GM04504 (cell line): ENCODE results near the gene SKP1.

Experiments
- DNase-seq: peaks from one replicate; pipeline ENCODE4 v3.0.0-alpha.2; 2012; ENCODE audit warnings: low read depth

Gene SKP1

DNA sequence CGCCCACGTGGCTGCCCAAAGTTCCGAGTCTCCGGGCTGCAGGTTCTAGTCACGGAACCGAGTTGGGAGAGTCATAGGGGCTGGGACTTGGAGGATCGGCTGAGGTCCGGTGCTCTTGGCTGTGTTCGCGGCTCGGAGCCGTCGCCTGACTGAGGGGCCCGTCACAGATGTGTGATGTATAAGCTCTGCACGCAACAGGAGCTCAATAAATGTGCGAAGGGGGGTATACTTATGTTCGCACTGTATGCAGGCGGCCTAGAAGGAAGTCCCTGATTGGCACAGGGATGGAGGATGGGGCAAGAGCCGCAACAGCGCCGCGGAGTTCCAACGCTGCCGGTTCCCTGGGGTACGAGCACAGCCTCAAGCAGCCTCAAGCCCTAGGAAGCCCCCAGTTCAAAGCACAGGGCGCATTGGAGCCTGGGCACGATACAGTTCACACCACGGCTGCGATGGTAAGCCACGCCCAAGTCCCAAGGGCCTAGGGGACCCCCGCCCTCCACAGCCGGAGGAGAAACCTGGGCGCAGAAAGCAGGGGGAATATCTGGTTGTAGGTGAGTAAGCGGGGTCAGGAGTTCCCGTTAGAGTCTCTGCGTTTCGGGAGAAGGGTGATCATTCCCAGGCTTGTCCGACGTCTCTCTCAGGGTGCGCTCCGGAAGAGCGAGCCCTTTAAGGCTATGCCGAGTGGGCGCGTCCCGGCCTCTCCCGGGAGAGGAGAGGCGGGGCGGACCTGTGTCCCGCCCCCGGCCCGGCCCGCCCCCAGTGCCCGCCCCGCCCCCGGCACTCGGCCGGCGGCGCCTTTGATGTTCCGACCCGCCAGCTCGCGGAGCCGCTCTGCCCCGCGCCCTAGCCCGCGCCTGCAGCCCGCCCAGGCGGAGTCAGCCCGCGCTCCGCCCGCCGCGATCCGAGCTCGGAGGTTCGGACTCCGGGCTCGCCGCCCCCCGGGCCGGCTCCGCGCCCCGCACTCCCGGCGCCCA, 62.6 kb downstream of the SKP1 start, which contains the start of gene TCF7:
Gene TCF7 (plus strand): TSS at position 780 of the 974 bp plus-strand sequence. CDS start 226 bp downstream, outside the sequence.
- DNase-seq = peak; percentile 52

- no peak for DNase-seq
Measured at GRCh38 chr5:134113363-134113889, 63.3 kb downstream of the SKP1 start.

DNA sequence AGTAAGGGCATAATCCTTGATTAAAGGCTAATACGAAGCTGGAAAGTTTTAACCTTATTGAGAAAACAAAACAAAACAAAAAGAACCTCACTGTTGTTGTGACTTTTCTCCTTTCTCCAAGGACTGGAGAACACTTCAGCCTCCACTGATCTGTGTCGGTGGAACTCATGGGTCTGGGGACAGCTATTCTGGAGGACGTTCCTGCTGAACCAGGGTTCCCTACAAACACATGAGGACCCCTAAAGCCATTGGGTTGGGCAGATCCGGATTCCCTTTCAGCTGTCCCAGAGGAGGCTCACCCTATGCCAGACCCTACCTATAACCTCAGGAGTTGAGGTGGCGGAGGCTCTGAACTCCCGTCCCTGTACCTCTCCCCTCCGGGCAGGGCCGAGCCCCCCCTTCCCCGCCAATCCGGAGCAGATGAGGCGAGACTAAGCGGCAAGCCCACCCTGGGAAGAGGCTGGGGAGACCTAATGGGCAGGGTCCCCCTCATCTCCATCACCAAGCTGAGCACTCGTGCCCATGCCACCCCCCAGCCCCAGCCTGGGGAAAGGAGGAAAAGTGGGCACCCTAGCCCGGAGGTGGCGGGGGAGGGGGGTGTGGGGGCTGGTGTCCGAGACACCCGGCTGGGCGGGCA, 63.9 kb downstream of the SKP1 start:
- no peak for DNase-seq

GRCh38 chr5:134111741-134112647, 64.8 kb downstream of the SKP1 start:
- no peak for DNase-seq

DNA sequence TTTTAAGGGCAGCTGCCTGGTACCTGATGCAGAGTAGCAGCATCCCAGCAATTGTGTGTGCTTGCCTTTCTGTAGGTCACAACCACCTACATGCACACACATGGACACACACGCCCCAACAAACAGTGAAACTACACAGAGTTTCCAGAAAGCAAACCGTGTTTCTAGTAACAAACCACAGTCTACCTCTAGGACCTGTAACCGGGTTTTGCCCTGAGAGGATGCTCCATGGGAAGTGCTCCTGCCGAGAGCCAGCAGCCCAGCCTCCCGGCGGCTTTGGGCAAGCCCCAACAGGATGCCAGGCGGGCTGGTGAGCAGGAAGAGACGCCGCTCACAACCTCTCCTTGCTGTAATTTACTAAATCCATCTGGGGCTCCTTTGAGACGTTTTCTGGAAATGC, 66.4 kb downstream of the SKP1 start:
- DNase-seq = no peak

DNA sequence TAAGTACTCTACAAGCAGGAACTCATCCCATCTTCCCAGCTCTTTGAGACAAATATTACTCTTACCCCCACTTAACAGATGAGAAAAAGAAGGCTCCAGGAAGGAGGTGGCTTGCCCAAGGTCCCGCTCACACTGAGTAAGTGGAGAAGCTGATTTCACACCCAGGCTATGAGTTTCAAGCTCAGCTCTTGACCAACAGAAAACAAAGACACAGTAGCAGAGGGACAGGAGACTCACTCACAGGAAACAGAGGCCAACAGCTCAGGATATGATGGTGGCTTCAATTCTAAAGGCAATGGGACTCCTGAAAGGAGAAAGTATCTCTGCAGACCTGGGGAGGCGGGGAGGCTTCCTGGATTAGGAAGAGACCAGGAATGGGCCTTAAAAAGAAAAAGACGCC, 69.0 kb downstream of the SKP1 start:
- no peak for DNase-seq

DNA sequence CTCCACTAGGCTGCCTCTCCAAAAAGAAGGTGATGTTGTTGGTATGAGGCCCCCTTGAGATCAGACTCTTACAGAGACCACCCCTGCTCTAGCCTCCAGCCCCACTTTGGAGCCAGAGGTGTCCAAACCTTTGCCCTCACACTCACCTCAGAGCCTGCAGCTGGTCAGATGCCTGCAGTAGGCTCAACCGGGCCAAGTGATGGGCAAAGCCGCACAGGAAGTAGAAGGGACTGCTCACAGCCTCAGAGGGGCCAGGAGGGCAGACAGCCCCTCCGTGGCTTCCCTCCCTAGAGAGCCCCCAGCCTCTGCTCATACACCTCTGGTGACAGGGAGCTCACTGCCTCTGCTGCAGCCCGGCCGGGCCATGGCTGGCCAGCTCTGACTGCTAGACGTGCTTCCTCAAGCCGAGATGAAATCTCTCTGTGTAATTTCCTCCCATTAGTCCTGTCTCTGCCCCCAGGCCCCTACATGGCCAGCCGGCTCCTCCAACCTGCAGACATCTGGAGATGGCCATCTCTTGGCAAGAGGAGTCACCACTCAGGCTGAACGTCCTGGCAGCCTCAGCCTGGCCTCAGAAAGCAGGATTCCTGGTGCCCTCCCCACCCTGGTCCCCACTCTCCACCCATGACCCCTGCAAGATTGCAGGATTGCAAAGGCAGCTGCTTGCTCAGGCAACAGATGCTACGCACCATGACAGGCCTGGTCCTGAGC, 69.6 kb downstream of the SKP1 start:
- DNase-seq = no peak

- no peak for DNase-seq
Measured at GRCh38 chr5:134103998-134104654, 72.6 kb downstream of the SKP1 start.

GRCh38 chr5:134103397-134103796, 73.4 kb downstream of the SKP1 start:
- no peak for DNase-seq

DNA sequence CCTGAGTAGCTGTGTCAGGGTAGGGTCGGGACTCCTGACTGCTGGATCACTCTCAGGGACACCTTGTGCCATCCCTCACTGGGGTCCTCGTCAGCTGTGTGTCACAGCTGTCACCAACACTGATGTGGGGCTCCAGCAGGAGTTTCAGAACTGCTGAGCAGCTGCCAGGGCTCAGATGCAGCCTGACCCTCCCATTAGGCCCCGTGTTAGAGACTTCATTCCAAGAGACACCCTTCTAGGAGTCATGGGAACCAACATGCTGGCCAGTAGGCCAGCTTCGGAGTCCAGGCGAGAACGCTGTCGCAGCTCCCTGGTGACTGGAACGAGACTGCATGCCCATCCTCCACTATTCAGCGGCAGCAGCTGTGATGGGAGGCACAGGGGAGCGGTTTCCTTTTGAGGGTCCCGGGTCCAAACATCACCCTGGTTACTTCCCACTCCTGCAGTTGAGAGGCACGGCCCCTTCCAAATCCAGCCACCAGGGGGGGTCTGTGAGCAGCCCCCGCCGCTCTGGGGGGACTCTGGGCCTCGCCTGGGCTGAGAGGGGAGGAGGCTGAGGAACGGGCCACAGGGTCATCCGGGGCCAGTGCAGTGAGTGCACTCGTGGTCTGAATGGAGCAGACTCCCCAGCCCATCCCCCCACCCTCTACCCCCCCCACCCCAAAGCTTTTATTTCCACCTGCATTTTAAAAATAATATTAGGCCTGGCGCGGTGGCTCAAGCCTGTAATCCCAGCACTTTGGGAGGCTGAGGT, 74.9 kb downstream of the SKP1 start:
- DNase-seq = no peak

GRCh38 chr5:134100283-134101091, 76.3 kb downstream of the SKP1 start:
- DNase-seq = no peak

GRCh38 chr5:134099939-134100282, 76.8 kb downstream of the SKP1 start:
- no peak for DNase-seq

DNA sequence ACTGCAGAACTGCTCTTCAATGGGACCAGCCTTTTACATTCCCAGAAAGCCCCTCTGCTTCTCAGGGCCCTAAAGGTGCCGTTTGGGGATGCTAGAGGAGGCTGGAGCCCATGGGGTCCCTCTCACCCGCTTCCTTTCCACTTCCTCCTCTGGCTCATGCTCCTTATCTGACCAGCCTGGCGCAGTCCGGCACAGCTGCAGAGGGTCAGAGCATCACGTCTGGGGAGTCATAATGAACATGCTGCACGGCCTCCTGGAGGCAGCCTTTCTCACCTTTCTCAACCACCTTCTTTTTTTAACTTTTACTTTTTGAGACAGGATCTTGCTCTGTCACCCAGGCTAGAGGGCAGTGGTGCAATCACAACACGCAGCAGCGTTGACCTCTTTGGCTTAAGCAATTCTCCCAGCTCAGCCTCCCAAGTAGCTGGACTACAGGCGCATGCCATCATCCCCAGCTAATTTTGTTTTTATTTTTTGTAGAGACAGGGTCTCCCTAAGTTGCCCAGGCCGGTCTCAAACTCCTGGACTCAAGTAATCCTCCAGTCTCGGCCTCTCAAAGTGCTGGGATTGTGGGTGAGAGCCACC, 77.4 kb downstream of the SKP1 start:
- DNase-seq = no peak
